Neural cell (in vitro differentiated cells): Measurements from ENCODE around the gene SRSF2. TPM values are rescaled to one million over a fixed set of nuclear protein-coding genes. Genes with fewer than 3 reads are reported as not detected.

Source experiments
- H2AFZ ChIP-seq: fragments of 200-600, 300-800 bp; sonication (generic), shearing (Covaris generic); 2 replicates; pipeline ENCODE4 v1.6.0; 2014; ENCODE audit warnings: low read depth, mild to moderate bottlenecking, antibody characterized with exemption, low read length, moderate library complexity
- H3F3A ChIP-seq: fragments of 200-600 bp; shearing (Covaris generic); 2 replicates; pipeline ENCODE4 v1.6.1; 2016; ENCODE audit warnings: mild to moderate bottlenecking, moderate library complexity, mixed read lengths, antibody characterized with exemption, low read length; ENCODE audit not compliant: insufficient read depth, poor library complexity, severe bottlenecking
- H3K27ac ChIP-seq: fragments of 200-600, 300-800 bp; sonication (generic), shearing (Covaris generic); 2 replicates; pipeline ENCODE4 v1.5.1; 2014; ENCODE audit warnings: mild to moderate bottlenecking, low read length, moderate library complexity
- H3K27me3 ChIP-seq: fragments of 300-800, 200-600 bp; sonication (generic), shearing (Covaris generic); 2 replicates; pipeline ENCODE4 v1.6.0; 2014; ENCODE audit warnings: mild to moderate bottlenecking, low read depth, low read length, moderate library complexity; ENCODE audit not compliant: insufficient read depth
- H3K36me3 ChIP-seq: fragments of 300-800, 200-600 bp; sonication (generic), shearing (Covaris generic); 2 replicates; pipeline ENCODE4 v1.5.1; 2014; ENCODE audit warnings: mild to moderate bottlenecking, antibody characterized with exemption, low read length, moderate library complexity; ENCODE audit not compliant: insufficient read depth
- H3K4me2 ChIP-seq: fragments of 300-800, 200-600 bp; sonication (generic), shearing (Covaris generic); 2 replicates; pipeline ENCODE4 v1.6.0; 2014; ENCODE audit warnings: mild to moderate bottlenecking, low read length
- H3K4me3 ChIP-seq: fragments of 300-800, 200-600 bp; sonication (generic), shearing (Covaris generic); 2 replicates; pipeline ENCODE4 v1.5.1; 2014; ENCODE audit warnings: mild to moderate bottlenecking, low read length, moderate library complexity
- H3K79me2 ChIP-seq: fragments of 200-600 bp; shearing (Covaris generic); replicated peaks from 2 replicates; pipeline ENCODE4 v1.6.0; 2014; ENCODE audit warnings: mild to moderate bottlenecking, low read length, moderate library complexity; ENCODE audit not compliant: insufficient read depth
- H3K9ac ChIP-seq: fragments of 300-800, 200-600 bp; sonication (generic), shearing (Covaris generic); 2 replicates; pipeline ENCODE4 v1.6.1; 2016; ENCODE audit warnings: mild to moderate bottlenecking, low read length, mixed read lengths
- H3K9me2 ChIP-seq: fragments of 200-600 bp; shearing (Covaris generic); 2 replicates; pipeline ENCODE4 v1.6.1; 2016; ENCODE audit warnings: mild to moderate bottlenecking, low read length, mixed read lengths; ENCODE audit not compliant: insufficient read depth
- H3K9me3 ChIP-seq: fragments of 200-600, 300-800 bp; sonication (generic), shearing (Covaris generic); 2 replicates; pipeline ENCODE4 v1.6.1; 2016; ENCODE audit warnings: mild to moderate bottlenecking, mixed run types, low read length, moderate library complexity, mixed read lengths
- H4K20me1 ChIP-seq: fragments of 200-600 bp; shearing (Covaris generic); 2 replicates; pipeline ENCODE4 v1.6.1; 2016; ENCODE audit warnings: mild to moderate bottlenecking, mixed run types; ENCODE audit not compliant: insufficient read depth
- CTCF ChIP-seq: fragments of 450-650 bp; IDR thresholded peaks from 2 replicates; pipeline ENCODE4 v1.5.1; 2014; ENCODE audit warnings: antibody characterized with exemption, mild to moderate bottlenecking, moderate library complexity; ENCODE audit not compliant: poor library complexity, severe bottlenecking
- EP300 ChIP-seq: fragments of 450-650 bp; conservative IDR thresholded peaks from 2 replicates; pipeline ENCODE4 v1.6.1; 2014; ENCODE audit warnings: antibody characterized with exemption, mild to moderate bottlenecking, moderate library complexity; ENCODE audit not compliant: poor library complexity, severe bottlenecking
- EZH2 ChIP-seq: fragments of 200-600, 300-800 bp; shearing (Covaris generic), sonication (generic); IDR thresholded peaks from 2 replicates; pipeline ENCODE4 v1.6.1; 2014; ENCODE audit warnings: antibody characterized with exemption, low read length, borderline replicate concordance, mild to moderate bottlenecking; ENCODE audit not compliant: insufficient read depth, poor library complexity, severe bottlenecking
- MXI1 ChIP-seq: fragments of 450-650 bp; conservative IDR thresholded peaks from 2 replicates; pipeline ENCODE4 v1.6.1; 2014; ENCODE audit warnings: antibody characterized with exemption, mild to moderate bottlenecking; ENCODE audit not compliant: poor library complexity, severe bottlenecking
- POLR2AphosphoS5 ChIP-seq: IDR thresholded peaks from 2 replicates; pipeline ENCODE4 v1.6.1; 2012
- RAD21 ChIP-seq: fragments of 450-650 bp; conservative IDR thresholded peaks from 2 replicates; pipeline ENCODE4 v1.6.1; 2014; ENCODE audit warnings: antibody characterized with exemption, mild to moderate bottlenecking, moderate library complexity
- SMC3 ChIP-seq: fragments of 450-650 bp; conservative IDR thresholded peaks from 2 replicates; pipeline ENCODE4 v1.6.1; 2014; ENCODE audit warnings: antibody characterized with exemption, mild to moderate bottlenecking, moderate library complexity; ENCODE audit not compliant: poor library complexity
- TAF1 ChIP-seq: IDR thresholded peaks from 2 replicates; pipeline ENCODE4 v1.6.1; 2012; ENCODE audit warnings: low read depth
- polyA plus RNA-seq: library from polyadenylated mRNA; depleted of rRNA; stranded (reverse); fragments of >200 nt; gene quantifications from 2 replicates; pipeline ENCODE4 v1.2.3, GENCODE V29; 2014
- TF ChIP-seq, protein P1 (sequence below): IDR thresholded peaks from 2 replicates; pipeline ENCODE4 v1.6.1; 2012; ENCODE audit warnings: borderline replicate concordance

Gene SRSF2
- polyA plus RNA-seq, 1 donor from 2014 or later: 355 TPM

DNA sequence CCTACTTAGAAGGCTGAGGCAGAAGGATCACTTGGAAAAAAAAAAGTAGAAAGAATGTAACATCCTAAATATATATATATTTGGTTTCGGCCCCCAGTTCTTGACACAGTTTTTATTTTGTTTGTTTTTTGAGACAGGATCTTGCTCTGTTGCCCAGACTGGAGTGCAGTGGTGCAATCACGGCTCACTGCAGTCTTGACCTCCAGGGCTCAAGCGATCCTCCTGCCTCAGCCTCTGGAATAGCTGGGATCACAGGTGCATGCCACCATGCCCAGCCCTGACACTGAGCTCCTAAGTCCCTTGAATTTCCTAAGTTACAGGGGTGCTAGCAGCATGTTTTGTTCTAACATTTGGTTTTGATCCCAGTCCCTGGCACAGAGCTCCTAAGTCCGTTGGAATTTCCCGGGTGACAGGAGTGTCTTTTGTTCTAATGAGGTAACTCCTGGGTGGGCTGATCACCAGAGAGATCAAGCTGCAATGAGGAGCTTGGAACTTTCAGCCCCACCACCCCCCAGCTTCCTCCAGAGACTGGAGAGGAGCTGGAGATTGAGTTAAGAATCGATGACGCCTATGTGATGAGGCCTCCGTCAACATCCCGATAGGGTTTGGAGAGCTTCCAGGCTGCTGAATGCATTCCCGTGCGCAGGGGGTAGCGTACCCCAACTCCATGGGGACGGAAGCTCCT lies 46.4 kb downstream of the SRSF2 start:
- Histone ChIP-seq H3K79me2 (no peaks in the 10 kb centered on the region), H3K9ac (no peak overlapping the region), H4K20me1 (no peaks in the 10 kb centered on the region), H3F3A (no peaks in the 10 kb centered on the region), H3K4me3 (no peak overlapping the region), H2AFZ (no peak overlapping the region), H3K27ac (no peak overlapping the region), H3K4me2 (no peak overlapping the region), H3K9me3 (no peaks in the 10 kb centered on the region), H3K9me2 (no peaks in the 10 kb centered on the region), H3K27me3 (no peaks in the 10 kb centered on the region), H3K36me3 (no peaks in the 10 kb centered on the region)
- TF ChIP-seq POLR2AphosphoS5: no peak

DNA sequence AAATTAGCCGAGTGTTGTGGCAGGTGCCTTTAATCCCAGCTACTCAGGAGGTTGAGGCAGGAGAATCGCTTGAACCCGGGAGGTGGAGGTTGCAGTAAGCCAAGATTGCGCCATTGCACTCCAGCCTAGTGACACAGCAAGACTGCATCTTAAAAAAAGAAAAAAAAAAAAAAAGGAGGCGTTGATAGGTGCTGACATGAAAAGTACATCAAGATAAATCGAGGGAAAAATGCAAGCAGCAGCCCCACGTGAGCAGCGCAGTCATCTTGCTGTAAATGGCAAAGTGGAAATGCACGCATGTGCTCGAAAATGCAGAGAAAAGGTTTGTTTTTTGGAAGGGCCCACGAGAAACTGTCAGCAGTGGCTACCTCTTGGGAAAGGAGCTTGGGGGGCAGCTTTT lies 47.3 kb downstream of the SRSF2 start:
- no peak overlapping the region for H3K9ac ChIP-seq
- no peak overlapping the region for H3K27ac ChIP-seq
- H3K9me2 ChIP-seq: no peaks in the 10 kb centered on the region
- no peaks in the 10 kb centered on the region for H4K20me1 ChIP-seq
- no peak overlapping the region for H3K4me3 ChIP-seq
- no peaks in the 10 kb centered on the region for H3K9me3 ChIP-seq
- no peak overlapping the region for H3K4me2 ChIP-seq
- H3F3A ChIP-seq: no peaks in the 10 kb centered on the region
- H2AFZ ChIP-seq: no peak overlapping the region
- no peaks in the 10 kb centered on the region for H3K36me3 ChIP-seq
- H3K27me3 ChIP-seq: no peaks in the 10 kb centered on the region
- H3K79me2 ChIP-seq: no peaks in the 10 kb centered on the region
- no peak for TF ChIP-seq POLR2AphosphoS5
- TF ChIP-seq, protein P1, sequence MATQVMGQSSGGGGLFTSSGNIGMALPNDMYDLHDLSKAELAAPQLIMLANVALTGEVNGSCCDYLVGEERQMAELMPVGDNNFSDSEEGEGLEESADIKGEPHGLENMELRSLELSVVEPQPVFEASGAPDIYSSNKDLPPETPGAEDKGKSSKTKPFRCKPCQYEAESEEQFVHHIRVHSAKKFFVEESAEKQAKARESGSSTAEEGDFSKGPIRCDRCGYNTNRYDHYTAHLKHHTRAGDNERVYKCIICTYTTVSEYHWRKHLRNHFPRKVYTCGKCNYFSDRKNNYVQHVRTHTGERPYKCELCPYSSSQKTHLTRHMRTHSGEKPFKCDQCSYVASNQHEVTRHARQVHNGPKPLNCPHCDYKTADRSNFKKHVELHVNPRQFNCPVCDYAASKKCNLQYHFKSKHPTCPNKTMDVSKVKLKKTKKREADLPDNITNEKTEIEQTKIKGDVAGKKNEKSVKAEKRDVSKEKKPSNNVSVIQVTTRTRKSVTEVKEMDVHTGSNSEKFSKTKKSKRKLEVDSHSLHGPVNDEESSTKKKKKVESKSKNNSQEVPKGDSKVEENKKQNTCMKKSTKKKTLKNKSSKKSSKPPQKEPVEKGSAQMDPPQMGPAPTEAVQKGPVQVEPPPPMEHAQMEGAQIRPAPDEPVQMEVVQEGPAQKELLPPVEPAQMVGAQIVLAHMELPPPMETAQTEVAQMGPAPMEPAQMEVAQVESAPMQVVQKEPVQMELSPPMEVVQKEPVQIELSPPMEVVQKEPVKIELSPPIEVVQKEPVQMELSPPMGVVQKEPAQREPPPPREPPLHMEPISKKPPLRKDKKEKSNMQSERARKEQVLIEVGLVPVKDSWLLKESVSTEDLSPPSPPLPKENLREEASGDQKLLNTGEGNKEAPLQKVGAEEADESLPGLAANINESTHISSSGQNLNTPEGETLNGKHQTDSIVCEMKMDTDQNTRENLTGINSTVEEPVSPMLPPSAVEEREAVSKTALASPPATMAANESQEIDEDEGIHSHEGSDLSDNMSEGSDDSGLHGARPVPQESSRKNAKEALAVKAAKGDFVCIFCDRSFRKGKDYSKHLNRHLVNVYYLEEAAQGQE: no peak
- no peak for TF ChIP-seq SMC3
- no peak for TF ChIP-seq MXI1
- TF ChIP-seq RAD21: no peak
- no peak for TF ChIP-seq EP300
- no peak for TF ChIP-seq EZH2
- TF ChIP-seq TAF1: no peak

DNA sequence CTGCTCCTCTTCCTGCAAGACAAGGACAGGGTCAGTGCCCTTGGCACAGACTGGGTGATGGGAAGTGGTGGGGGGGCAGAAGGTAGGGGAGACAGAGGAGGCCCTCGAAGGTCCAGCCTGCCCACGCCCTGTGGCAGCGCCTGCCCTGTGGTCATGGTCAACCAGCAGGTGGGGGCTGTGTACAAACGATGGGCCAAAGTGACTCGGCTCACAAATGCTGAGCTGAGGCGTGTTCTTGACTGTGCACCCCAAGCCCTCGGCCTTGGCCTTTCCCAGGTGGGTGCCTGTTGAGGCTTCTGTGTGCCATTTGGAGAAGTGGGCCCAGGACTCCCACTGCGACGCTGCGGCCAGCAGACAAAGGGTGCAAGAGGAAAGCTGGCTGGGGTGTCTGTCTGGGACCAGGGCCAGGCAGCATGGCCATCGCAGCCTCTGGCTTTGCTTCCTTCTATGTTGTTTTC lies 48.9 kb downstream of the SRSF2 start:
- Histone ChIP-seq H3K36me3 (no peaks in the 10 kb centered on the region), H3K79me2 (no peaks in the 10 kb centered on the region), H3K9me3 (no peaks in the 10 kb centered on the region), H3F3A (no peaks in the 10 kb centered on the region), H3K27ac (no peak overlapping the region), H3K4me3 (no peak overlapping the region), H3K4me2 (no peak overlapping the region), H4K20me1 (no peaks in the 10 kb centered on the region), H3K9me2 (no peaks in the 10 kb centered on the region), H2AFZ (no peak overlapping the region), H3K27me3 (no peaks in the 10 kb centered on the region), H3K9ac (no peak overlapping the region)
- no peak for TF ChIP-seq EP300
- TF ChIP-seq MXI1: no peak
- TF ChIP-seq CTCF: no peak
- TF ChIP-seq, protein P1: no peak
- no peak for TF ChIP-seq TAF1
- no peak for TF ChIP-seq SMC3
- no peak for TF ChIP-seq POLR2AphosphoS5
- TF ChIP-seq RAD21: no peak
- no peak for TF ChIP-seq EZH2
